HCT116 (cell line): ENCODE data around the gene CRIM1.

Experiments
- CEBPB ChIP-seq: IDR thresholded peaks from 2 replicates; pipeline ENCODE4 v1.6.1; 2012; ENCODE audit warnings: low read depth
- EZH2phosphoT487 ChIP-seq: fragments of 200-600 bp; IDR thresholded peaks from 2 replicates; pipeline ENCODE4 v1.6.1; 2018; ENCODE audit warnings: antibody characterized with exemption, borderline replicate concordance
- POLR2A ChIP-seq: IDR thresholded peaks from 2 replicates; pipeline ENCODE4 v1.7.0; 2011; ENCODE audit warnings: borderline replicate concordance; ENCODE audit not compliant: insufficient read depth, insufficient read length; ENCODE audit errors: extremely low read depth
- POLR2AphosphoS5 ChIP-seq: IDR thresholded peaks from 2 replicates; pipeline ENCODE4 v1.6.1; 2011; ENCODE audit warnings: mild to moderate bottlenecking, low read depth, low read length, moderate library complexity
- ZNF274 ChIP-seq: fragments of 200-500 bp; sonication (Bioruptor generic); IDR thresholded peaks from 2 replicates; pipeline ENCODE4 v1.6.1; 2014; ENCODE audit warnings: mild to moderate bottlenecking, low read depth, low read length, inconsistent platforms
- TF ChIP-seq, protein P1 (sequence below), 3 experiments: fragments of 200-600 bp in 1 of 3; sonication (generic) in 1 of 3; IDR thresholded peaks in 2 of 3; conservative IDR thresholded peaks in 1 of 3; 2 replicates each; pipeline ENCODE4 v1.5.1; 2012 to 2017; ENCODE audit warnings: low read depth in 2 of 3, low read length in 2 of 3, antibody characterized with exemption in 1 of 3, borderline replicate concordance in 1 of 3, control low read depth in 1 of 3, mild to moderate bottlenecking in 1 of 3, mixed read lengths in 1 of 3, mixed run types in 1 of 3, moderate library complexity in 1 of 3; ENCODE audit not compliant: insufficient read depth in 1 of 3
- TF ChIP-seq, protein P2 (sequence below): IDR thresholded peaks from 2 replicates; pipeline ENCODE4 v1.6.1; 2012
- TF ChIP-seq, protein P3 (sequence below): IDR thresholded peaks from 2 replicates; pipeline ENCODE4 v1.6.1; 2012; ENCODE audit warnings: low read depth

DNA sequence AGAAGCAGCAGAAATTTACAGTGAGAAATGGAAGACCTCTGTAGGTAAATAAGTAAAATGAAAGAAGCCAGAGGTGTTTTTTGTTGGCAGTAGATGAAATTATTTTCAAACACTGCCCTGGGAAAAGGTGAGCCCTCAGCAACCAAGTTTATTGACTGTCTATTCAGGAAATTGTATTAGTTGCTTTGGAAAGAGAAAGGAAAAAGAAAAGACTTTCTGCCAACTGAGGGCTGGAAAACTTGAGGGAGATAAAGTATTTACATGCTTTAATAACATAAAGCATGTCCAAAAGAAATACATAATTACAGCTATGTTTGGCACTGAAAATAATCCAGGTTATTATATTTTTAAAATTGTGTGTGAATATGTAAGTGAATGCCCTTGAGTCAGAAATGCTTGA lies 14.7 kb downstream of the CRIM1 start:
- TF ChIP-seq POLR2A (no peak), EZH2phosphoT487 (no peak), POLR2AphosphoS5 (no peak), CEBPB (no peak), ZNF274 (no peak)
- TF ChIP-seq, protein P1, sequence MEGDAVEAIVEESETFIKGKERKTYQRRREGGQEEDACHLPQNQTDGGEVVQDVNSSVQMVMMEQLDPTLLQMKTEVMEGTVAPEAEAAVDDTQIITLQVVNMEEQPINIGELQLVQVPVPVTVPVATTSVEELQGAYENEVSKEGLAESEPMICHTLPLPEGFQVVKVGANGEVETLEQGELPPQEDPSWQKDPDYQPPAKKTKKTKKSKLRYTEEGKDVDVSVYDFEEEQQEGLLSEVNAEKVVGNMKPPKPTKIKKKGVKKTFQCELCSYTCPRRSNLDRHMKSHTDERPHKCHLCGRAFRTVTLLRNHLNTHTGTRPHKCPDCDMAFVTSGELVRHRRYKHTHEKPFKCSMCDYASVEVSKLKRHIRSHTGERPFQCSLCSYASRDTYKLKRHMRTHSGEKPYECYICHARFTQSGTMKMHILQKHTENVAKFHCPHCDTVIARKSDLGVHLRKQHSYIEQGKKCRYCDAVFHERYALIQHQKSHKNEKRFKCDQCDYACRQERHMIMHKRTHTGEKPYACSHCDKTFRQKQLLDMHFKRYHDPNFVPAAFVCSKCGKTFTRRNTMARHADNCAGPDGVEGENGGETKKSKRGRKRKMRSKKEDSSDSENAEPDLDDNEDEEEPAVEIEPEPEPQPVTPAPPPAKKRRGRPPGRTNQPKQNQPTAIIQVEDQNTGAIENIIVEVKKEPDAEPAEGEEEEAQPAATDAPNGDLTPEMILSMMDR (IDR thresholded peaks at IDR 0.05 in 2 of 3, conservative IDR thresholded peaks at IDR 0.05 in 1 of 3; ENCODE audit: borderline replicate concordance in 1 of 3, insufficient read depth in 1 of 3, low read depth in 2 of 3, low read length in 2 of 3), result no peak
- TF ChIP-seq, protein P2, sequence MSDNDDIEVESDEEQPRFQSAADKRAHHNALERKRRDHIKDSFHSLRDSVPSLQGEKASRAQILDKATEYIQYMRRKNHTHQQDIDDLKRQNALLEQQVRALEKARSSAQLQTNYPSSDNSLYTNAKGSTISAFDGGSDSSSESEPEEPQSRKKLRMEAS, result no peak
- TF ChIP-seq, protein P3, sequence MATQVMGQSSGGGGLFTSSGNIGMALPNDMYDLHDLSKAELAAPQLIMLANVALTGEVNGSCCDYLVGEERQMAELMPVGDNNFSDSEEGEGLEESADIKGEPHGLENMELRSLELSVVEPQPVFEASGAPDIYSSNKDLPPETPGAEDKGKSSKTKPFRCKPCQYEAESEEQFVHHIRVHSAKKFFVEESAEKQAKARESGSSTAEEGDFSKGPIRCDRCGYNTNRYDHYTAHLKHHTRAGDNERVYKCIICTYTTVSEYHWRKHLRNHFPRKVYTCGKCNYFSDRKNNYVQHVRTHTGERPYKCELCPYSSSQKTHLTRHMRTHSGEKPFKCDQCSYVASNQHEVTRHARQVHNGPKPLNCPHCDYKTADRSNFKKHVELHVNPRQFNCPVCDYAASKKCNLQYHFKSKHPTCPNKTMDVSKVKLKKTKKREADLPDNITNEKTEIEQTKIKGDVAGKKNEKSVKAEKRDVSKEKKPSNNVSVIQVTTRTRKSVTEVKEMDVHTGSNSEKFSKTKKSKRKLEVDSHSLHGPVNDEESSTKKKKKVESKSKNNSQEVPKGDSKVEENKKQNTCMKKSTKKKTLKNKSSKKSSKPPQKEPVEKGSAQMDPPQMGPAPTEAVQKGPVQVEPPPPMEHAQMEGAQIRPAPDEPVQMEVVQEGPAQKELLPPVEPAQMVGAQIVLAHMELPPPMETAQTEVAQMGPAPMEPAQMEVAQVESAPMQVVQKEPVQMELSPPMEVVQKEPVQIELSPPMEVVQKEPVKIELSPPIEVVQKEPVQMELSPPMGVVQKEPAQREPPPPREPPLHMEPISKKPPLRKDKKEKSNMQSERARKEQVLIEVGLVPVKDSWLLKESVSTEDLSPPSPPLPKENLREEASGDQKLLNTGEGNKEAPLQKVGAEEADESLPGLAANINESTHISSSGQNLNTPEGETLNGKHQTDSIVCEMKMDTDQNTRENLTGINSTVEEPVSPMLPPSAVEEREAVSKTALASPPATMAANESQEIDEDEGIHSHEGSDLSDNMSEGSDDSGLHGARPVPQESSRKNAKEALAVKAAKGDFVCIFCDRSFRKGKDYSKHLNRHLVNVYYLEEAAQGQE, result no peak
